Fibroblast of the conjunctiva (primary cell): ENCODE data around the gene IQCF2.
"Not testable (repeated sequence)": the region's sequence is repeated elsewhere in the genome, so short reads cannot be mapped to it uniquely, and the experiment has no call there.

Source experiments
- DNase-seq: peaks from one replicate; pipeline ENCODE4 v3.0.0-alpha.2; 2010; ENCODE audit warnings: low read depth

Gene IQCF2

GRCh38 chr3:51879937-51880336 lies 18.5 kb downstream of the IQCF2 start:
- DNase-seq, result no peak

GRCh38 chr3:51886447-51886846 lies 25.0 kb downstream of the IQCF2 start:
- DNase-seq, result no peak

GRCh38 chr3:51887620-51888019 lies 26.2 kb downstream of the IQCF2 start:
- DNase-seq, result no peak

GRCh38 chr3:51888463-51889105 lies 27.2 kb downstream of the IQCF2 start:
- DNase-seq, result no peak

GRCh38 chr3:51891242-51892039 lies 30.0 kb downstream of the IQCF2 start:
- DNase-seq, result no peak

- DNase-seq, result no peak
These were observed 33.0 kb downstream of the IQCF2 start for GRCh38 chr3:51894391-51894790.

- no peak for DNase-seq
These were observed 33.5 kb downstream of the IQCF2 start for GRCh38 chr3:51894939-51895338.

- no peak for DNase-seq
These were observed 35.3 kb downstream of the IQCF2 start for GRCh38 chr3:51896607-51897305.

GRCh38 chr3:51897391-51897790 lies 36.0 kb downstream of the IQCF2 start:
- no peak for DNase-seq

- not testable (repeated sequence) for DNase-seq
These were observed 38.6 kb downstream of the IQCF2 start for GRCh38 chr3:51900043-51900442.

- not testable (repeated sequence) for DNase-seq
These were observed 40.9 kb downstream of the IQCF2 start for GRCh38 chr3:51902361-51902760.

- no peak for DNase-seq
These were observed 42.8 kb downstream of the IQCF2 start for GRCh38 chr3:51904034-51904823.

- DNase-seq, result no peak
These were observed 46.6 kb downstream of the IQCF2 start for GRCh38 chr3:51908026-51908425.
